Activated CD8-positive, alpha-beta T cell treated with anti-CD3 and anti-CD28 coated beads for 36 hours (primary cell): Measurements from ENCODE around the gene VWC2. TPM values are rescaled to one million over a fixed set of nuclear protein-coding genes. Genes with fewer than 3 reads are reported as not detected.

Experiments used
- ATAC-seq: fragments of 200-7000 bp; cut with Tn5 transposase; one replicate; pipeline ENCODE4 v1.10.0; 2021; ENCODE audit warnings: mild to moderate bottlenecking, moderate library complexity
- CTCF ChIA-PET: fragments of 350-600 bp; sonication (Branson Sonifier 250); formaldehyde crosslinking; loops from one replicate; lab custom pipeline; 2021; ENCODE audit warnings: antibody characterized with exemption; lab: Charles Lee
- POLR2A ChIA-PET: fragments of 350-600 bp; sonication (Branson Sonifier 250); formaldehyde crosslinking; loops from one replicate; lab custom pipeline; 2021; ENCODE audit warnings: antibody characterized with exemption; lab: Charles Lee
- DNase-seq: peaks from one replicate; pipeline ENCODE4 v3.0.0-alpha.2; 2020
- H3K27ac Mint-ChIP-seq: one replicate; pipeline ENCODE4 v1.8.0; 2021; ENCODE audit warnings: mild to moderate bottlenecking, mixed read lengths
- H3K27me3 Mint-ChIP-seq: one replicate; pipeline ENCODE4 v1.8.0; 2021; ENCODE audit warnings: mixed read lengths
- H3K36me3 Mint-ChIP-seq: one replicate; pipeline ENCODE4 v1.8.0; 2021; ENCODE audit warnings: low read depth, mixed read lengths
- H3K4me1 Mint-ChIP-seq: one replicate; pipeline ENCODE4 v1.8.0; 2021; ENCODE audit warnings: low read depth, mixed read lengths
- H3K4me3 Mint-ChIP-seq: one replicate; pipeline ENCODE4 v1.8.0; 2021; ENCODE audit warnings: mild to moderate bottlenecking, moderate library complexity, mixed read lengths
- H3K9me3 Mint-ChIP-seq: one replicate; pipeline ENCODE4 v1.8.0; 2021; ENCODE audit warnings: mixed read lengths
- intact Hi-C: fragments of 100-400 bp; cut with micrococcal nuclease; formaldehyde crosslinking; loops from one replicate; pipeline ENCODE4 v1.10.0; 2022
- total RNA-seq, 2 experiments: library from RNA; stranded (reverse); gene quantifications; one replicate each; pipeline ENCODE4 v1.2.3, GENCODE V29; 2021
- TF ChIP-seq, protein P1 (sequence below): fragments of 200-600 bp; IDR thresholded peaks from one replicate; pipeline ENCODE4 v1.8.0; 2022; ENCODE audit warnings: antibody characterized with exemption, mild to moderate bottlenecking

The VWC2 gene
- total RNA-seq, 2 experiments from 2014 or later: not detected

DNA sequence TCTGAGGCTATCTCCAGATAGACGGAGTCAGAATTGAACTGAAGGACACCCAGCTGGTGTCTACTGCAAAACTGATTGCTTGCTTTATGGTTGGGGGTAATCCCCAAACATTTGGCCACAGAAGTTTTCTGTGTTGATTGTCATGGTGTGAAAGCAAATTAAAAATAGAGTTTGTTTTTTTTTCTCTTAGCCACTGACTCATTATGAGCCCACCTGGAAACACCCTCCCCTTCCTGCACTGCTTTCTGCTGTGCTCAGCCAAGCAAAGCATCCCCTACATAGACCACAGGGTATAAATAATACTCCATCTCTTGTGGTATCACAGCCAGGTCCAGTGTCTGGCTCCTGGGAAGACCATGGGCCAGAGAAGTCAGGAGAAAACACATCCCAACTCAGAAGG, 6.5 kb upstream of the VWC2 start:
- intact Hi-C loops: no loop called here
- DNase-seq (no peak), ATAC-seq (no peak)
- Mint-ChIP-seq H3K27ac (no peak overlapping the region), H3K27me3 (peaks cover 14% of the 10 kb centered on the region), H3K4me3 (no peak overlapping the region), H3K36me3 (no peaks in the 10 kb centered on the region), H3K9me3 (no peaks in the 10 kb centered on the region), H3K4me1 (no peaks in the 10 kb centered on the region)
- ChIA-PET POLR2A (no interaction called here), CTCF (no interaction called here)
- TF ChIP-seq, protein P1, sequence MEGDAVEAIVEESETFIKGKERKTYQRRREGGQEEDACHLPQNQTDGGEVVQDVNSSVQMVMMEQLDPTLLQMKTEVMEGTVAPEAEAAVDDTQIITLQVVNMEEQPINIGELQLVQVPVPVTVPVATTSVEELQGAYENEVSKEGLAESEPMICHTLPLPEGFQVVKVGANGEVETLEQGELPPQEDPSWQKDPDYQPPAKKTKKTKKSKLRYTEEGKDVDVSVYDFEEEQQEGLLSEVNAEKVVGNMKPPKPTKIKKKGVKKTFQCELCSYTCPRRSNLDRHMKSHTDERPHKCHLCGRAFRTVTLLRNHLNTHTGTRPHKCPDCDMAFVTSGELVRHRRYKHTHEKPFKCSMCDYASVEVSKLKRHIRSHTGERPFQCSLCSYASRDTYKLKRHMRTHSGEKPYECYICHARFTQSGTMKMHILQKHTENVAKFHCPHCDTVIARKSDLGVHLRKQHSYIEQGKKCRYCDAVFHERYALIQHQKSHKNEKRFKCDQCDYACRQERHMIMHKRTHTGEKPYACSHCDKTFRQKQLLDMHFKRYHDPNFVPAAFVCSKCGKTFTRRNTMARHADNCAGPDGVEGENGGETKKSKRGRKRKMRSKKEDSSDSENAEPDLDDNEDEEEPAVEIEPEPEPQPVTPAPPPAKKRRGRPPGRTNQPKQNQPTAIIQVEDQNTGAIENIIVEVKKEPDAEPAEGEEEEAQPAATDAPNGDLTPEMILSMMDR: no peak

DNA sequence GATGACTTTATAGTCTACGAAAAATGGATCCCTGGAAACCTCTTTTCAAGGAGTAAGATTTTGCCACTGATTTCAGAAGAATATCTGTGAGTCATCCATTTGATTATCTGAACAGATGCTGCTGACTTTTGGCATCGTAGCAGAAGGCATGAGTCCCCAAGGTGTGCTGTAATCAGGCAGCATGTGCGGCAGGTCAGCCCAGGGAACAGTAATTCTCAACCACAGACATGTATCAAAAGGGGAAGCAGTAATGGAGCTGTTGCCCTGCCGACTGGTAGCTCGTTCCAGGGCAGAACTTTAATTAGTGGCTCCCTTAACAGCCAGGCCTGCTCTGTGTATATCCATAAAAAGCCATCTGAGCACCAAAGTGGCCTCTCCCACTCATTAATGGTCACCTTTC, 5.7 kb upstream of the VWC2 start:
- H3K27me3 Mint-ChIP-seq: peaks cover 19% of the 10 kb centered on the region
- CTCF ChIA-PET: no interaction called here
- no peaks in the 10 kb centered on the region for H3K9me3 Mint-ChIP-seq
- H3K4me3 Mint-ChIP-seq: no peak overlapping the region
- no peak for DNase-seq
- TF ChIP-seq, protein P1: no peak
- intact Hi-C loops: no loop called here
- H3K4me1 Mint-ChIP-seq: peaks cover under 1% of the 10 kb centered on the region
- H3K27ac Mint-ChIP-seq: no peak overlapping the region
- ATAC-seq: no peak
- POLR2A ChIA-PET: no interaction called here
- no peaks in the 10 kb centered on the region for H3K36me3 Mint-ChIP-seq

DNA sequence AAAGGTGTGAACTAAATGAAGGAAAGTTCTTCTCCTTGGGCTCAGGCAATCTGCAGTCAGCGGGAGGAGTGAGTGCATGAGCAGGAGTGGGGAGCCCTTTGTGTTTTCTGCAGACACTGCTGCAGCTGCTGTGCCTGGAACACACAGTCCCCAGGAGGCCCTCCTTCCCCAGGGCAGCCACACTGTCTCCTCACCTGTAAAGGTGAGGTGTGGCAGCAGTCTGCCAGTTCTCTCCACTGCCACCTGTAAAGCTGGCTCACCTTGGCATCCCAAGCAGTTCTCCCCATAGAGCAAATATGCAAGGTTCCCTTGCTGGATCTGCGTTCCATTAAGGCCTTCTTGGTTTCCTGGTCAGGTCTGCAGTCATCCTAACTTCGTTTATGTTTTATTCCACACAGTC, 5.2 kb upstream of the VWC2 start:
- Mint-ChIP-seq H3K27ac (no peak overlapping the region), H3K36me3 (no peaks in the 10 kb centered on the region), H3K9me3 (no peaks in the 10 kb centered on the region), H3K27me3 (peaks cover 25% of the 10 kb centered on the region), H3K4me3 (no peak overlapping the region), H3K4me1 (peaks cover 5% of the 10 kb centered on the region)
- DNase-seq (no peak), ATAC-seq (no peak)
- TF ChIP-seq, protein P1: no peak
- CTCF ChIA-PET: no interaction called here
- POLR2A ChIA-PET: no interaction called here
- intact Hi-C loops: no loop called here

DNA sequence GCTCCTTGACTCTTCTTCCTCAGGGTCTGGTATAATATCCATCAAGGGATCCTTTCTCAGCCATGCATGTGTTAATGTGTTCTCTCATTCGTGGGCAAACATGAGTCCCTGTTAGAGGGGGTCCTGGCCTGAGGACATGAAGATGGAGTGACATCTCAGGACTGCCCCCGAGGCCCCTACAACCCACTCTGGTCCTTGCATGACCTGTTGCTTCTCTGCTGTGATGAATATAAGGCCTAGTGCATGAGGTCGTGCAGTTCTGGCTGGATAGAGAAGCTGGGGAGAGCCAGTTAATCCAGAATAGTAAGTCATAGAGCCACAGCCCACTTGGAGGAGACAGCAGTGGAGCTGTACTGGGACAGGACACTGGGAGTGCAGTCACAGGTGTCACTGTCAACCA, 4.6 kb upstream of the VWC2 start:
- H3K4me3 Mint-ChIP-seq: no peak overlapping the region
- TF ChIP-seq, protein P1: no peak
- H3K4me1 Mint-ChIP-seq: peaks cover 5% of the 10 kb centered on the region
- intact Hi-C loops: no loop called here
- no peaks in the 10 kb centered on the region for H3K9me3 Mint-ChIP-seq
- H3K27ac Mint-ChIP-seq: no peak overlapping the region
- POLR2A ChIA-PET: no interaction called here
- H3K36me3 Mint-ChIP-seq: no peaks in the 10 kb centered on the region
- ATAC-seq (no peak), DNase-seq (no peak)
- CTCF ChIA-PET: no interaction called here
- peaks cover 25% of the 10 kb centered on the region for H3K27me3 Mint-ChIP-seq

DNA sequence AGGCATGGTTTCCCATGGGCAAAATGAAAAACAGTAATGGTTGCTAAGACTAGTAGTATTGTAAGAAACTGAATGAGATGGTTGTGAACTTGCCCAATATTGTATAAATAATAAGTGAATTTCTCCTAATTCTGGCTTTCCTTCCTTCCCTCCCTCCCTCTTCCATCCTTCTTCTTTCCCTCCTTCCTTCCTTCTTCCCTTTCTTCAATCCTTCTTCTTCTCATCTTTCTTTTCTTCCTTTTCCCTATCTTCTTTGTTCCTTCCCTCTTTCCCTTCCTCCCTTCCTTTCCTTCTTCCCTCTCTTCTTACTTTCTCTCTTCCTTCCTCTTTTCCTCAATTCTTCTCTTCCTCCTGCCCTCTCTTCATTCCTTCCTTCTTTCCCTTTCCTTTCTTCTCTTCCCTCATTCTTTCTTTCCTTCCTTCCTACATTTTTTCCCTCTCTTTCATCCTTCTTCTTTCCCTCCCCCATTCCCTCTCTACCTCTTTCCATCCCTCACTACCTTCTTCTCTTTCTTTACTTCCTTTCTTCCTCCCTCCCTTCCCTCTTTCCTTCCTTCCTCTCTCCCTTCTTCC, 4.1 kb upstream of the VWC2 start:
- ATAC-seq: no peak
- H3K4me3 Mint-ChIP-seq: no peak overlapping the region
- TF ChIP-seq, protein P1: no peak
- H3K4me1 Mint-ChIP-seq: peaks cover 5% of the 10 kb centered on the region
- H3K27me3 Mint-ChIP-seq: peaks cover 26% of the 10 kb centered on the region
- intact Hi-C loops: no loop called here
- ChIA-PET CTCF (no interaction called here), POLR2A (no interaction called here)
- no peaks in the 10 kb centered on the region for H3K9me3 Mint-ChIP-seq
- DNase-seq: no peak
- H3K27ac Mint-ChIP-seq: no peak overlapping the region
- no peaks in the 10 kb centered on the region for H3K36me3 Mint-ChIP-seq
